Umbilical cord (tissue), 2 donors: ENCODE data around the gene ZNF442. TPM values are rescaled to one million over a fixed set of nuclear protein-coding genes. Genes with fewer than 3 reads are reported as not detected.
"Not testable (repeated sequence)": the region's sequence is repeated elsewhere in the genome, so short reads cannot be mapped to it uniquely, and the experiment has no call there.

Experiments used
- DNase-seq: peaks from one replicate; pipeline ENCODE4 v3.0.0-alpha.2; 2015; ENCODE audit warnings: low spot score
- total RNA-seq: library from RNA; depleted of rRNA; stranded (reverse); fragments of >200 nt; gene quantifications from one replicate; pipeline ENCODE4 v1.2.3, GENCODE V29; 2014; ENCODE audit warnings: low replicate concordance; ENCODE audit not compliant: insufficient read depth

ZNF442 gene
- total RNA-seq, 1 donor from 2014 or later, result 10.6 TPM

GRCh38 chr19:12331211-12331941 lies 34.1 kb downstream of the ZNF442 start:
- DNase-seq, result no peak

GRCh38 chr19:12330340-12330739 lies 35.1 kb downstream of the ZNF442 start:
- no peak for DNase-seq

GRCh38 chr19:12325690-12326089 lies 39.8 kb downstream of the ZNF442 start:
- no peak for DNase-seq

GRCh38 chr19:12318782-12319413 lies 46.6 kb downstream of the ZNF442 start:
- DNase-seq, result no peak

- DNase-seq, result no peak
These were observed 50.9 kb downstream of the ZNF442 start for GRCh38 chr19:12314553-12314952.

GRCh38 chr19:12308891-12309290 lies 56.6 kb downstream of the ZNF442 start:
- not testable (repeated sequence) for DNase-seq

Other genes starting within 250 kb of the ZNF442 start
- 40.2 TPM for gene ZNF20, start 225.3 kb downstream of the ZNF442 start, total RNA-seq
- gene ZNF625, start 208.9 kb downstream of the ZNF442 start, total RNA-seq, result 16.1 TPM
- gene ZNF136, start 202.6 kb downstream of the ZNF442 start, total RNA-seq, result 16.1 TPM
- gene ZNF44, start 70.8 kb downstream of the ZNF442 start, total RNA-seq, result 11.1 TPM
- 8.2 TPM for gene ZNF563, start 32.0 kb downstream of the ZNF442 start, total RNA-seq
- 10.4 TPM for gene ZNF799, start 35.6 kb upstream of the ZNF442 start, total RNA-seq
- 9.1 TPM for gene ZNF443, start 75.3 kb upstream of the ZNF442 start, total RNA-seq
- 7.9 TPM for gene ZNF709, start 119.1 kb upstream of the ZNF442 start, total RNA-seq
- 26.5 TPM for gene ZNF564, start 185.8 kb upstream of the ZNF442 start, total RNA-seq
- gene ZNF490, start 245.1 kb upstream of the ZNF442 start, total RNA-seq, result 4.1 TPM
- 19.0 TPM for gene ZNF791, start 245.2 kb upstream of the ZNF442 start, total RNA-seq